PC-9 (cell line): ENCODE data around the gene HMOX2.

Source experiments
- CTCF ChIP-seq: fragments of 200-600 bp; sonication (generic); conservative IDR thresholded peaks from 2 replicates; pipeline ENCODE4 v1.6.1; 2017; ENCODE audit warnings: mixed run types, antibody characterized with exemption, mild to moderate bottlenecking, moderate library complexity
- EZH2 ChIP-seq: fragments of 200-600 bp; sonication (generic); IDR thresholded peaks from 2 replicates; pipeline ENCODE4 v1.8.0; 2017; ENCODE audit warnings: antibody characterized with exemption, low read depth

- no peak for TF ChIP-seq CTCF
- TF ChIP-seq EZH2: no peak
Measured at GRCh38 chr16:4431023-4431422, 45.2 kb upstream of the HMOX2 start.
